Psoas muscle (tissue), 8 donors: ENCODE data around the gene RASA3. TPM values are rescaled to one million over a fixed set of nuclear protein-coding genes. Genes with fewer than 3 reads are reported as not detected.

Experiments
- ATAC-seq, 4 donors: fragments of 200-7000 bp; cut with Tn5 transposase; one replicate each; pipeline ENCODE4 v1.9.1; 2020; ENCODE audit warnings: moderate library complexity in 3 of 4, mild to moderate bottlenecking in 2 of 4
- DNase-seq, 2 donors: peaks; one replicate each; pipeline ENCODE4 v3.0.0-alpha.2; 2020
- H3K27ac ChIP-seq: fragments of 200-600 bp; one replicate; pipeline ENCODE4 v1.8.0; 2022
- H3K27me3 ChIP-seq, 3 donors: fragments of 200-600 bp in 1 of 3; one replicate each; pipeline versions ENCODE4 v1.6.1 to v1.8.0; 2013 to 2022; ENCODE audit warnings: low read length in 2 of 3, mild to moderate bottlenecking in 2 of 3, moderate library complexity in 1 of 3; ENCODE audit not compliant: insufficient read depth in 3 of 3
- H3K36me3 ChIP-seq, 2 donors: fragments of 200-600 bp in 1 of 2; one replicate each; pipeline versions ENCODE4 v1.6.1 to v1.8.0; 2013 to 2022; ENCODE audit warnings: low read depth in 1 of 2, mild to moderate bottlenecking in 1 of 2, moderate library complexity in 1 of 2; ENCODE audit not compliant: insufficient read depth in 1 of 2
- H3K4me1 ChIP-seq: fragments of 200-600 bp; one replicate; pipeline ENCODE4 v1.8.0; 2022
- H3K4me3 ChIP-seq: fragments of 200-600 bp; one replicate; pipeline ENCODE4 v1.8.0; 2022; ENCODE audit warnings: mild to moderate bottlenecking
- H3K9me3 ChIP-seq: fragments of 200-600 bp; one replicate; pipeline ENCODE4 v1.8.0; 2022
- CTCF ChIP-seq: fragments of 200-600 bp; IDR thresholded peaks from one replicate; pipeline ENCODE4 v1.8.0; 2022; ENCODE audit warnings: antibody characterized with exemption
- WGBS, 3 donors: extraction: QIAGEN DNeasy Blood & Tissue Kit; methylation state at CpG; one replicate each; pipeline versions ENCODE4 v1.1.6 to v1.1.7; 2013; 5-methylcytosine and 5-hydroxymethylcytosine counted together
- intact Hi-C, 2 donors: fragments of 100-400 bp; cut with DNase I; formaldehyde crosslinking; loops; one replicate each; pipeline versions ENCODE4 v1.11.0 to v1.14.2; 2022
- polyA plus RNA-seq, 3 donors: library from polyadenylated mRNA; stranded (reverse); fragments of 200-250 nt; gene quantifications; one replicate each; pipeline ENCODE4 v1.2.3, GENCODE V29; 2013
- total RNA-seq, 4 donors: library from RNA; stranded (reverse); fragmentation: NEBNext Ultra II Directional in 2 of 4; extraction: Animal tissue kit (Norgen Biotek cat#: 25700) in 2 of 4; gene quantifications; one replicate each; pipeline versions ENCODE4 v1.2.1 to v1.2.4, GENCODE V29; 2021 to 2023
- donor health status: healthy with polysubstance abuse.
- donor health status: DM: no; HTN: no; CAD: no; lungs with moderate emphysema.
- donor health status: Bipolar disorder and iron deficiency.
- donor health status: healthy.
- donor health status: DM: yes; HTN: yes; CAD: no.
- donor health status: DM: no; HTN: no; CAD: no.
- donor health status: DM: no; HTN: no; CAD: no.
- donor health status: DM: yes; HTN: yes; CAD: no.

RASA3 gene
- total and polyA plus RNA-seq, 7 donors: 4.8 to 24.4 (median 13.1) TPM

DNA sequence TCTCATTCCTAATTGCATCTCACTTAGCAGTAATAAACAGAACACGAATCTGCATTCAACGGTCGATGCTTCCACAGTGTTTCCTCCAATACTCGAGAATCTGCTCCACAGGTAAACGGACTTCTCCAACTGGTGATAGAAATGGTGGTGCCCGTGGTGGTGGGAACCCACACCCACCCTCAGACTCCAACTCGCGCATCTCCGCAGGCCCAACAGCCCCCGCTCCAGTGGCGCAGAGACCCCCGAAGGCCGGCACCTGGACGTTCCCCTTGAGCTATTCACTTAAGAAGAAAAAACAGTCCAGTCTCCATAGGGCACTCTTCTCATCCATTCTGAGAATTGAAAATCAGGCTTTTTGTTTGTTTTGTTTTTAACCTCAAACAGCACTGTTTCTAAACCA, 13.8 kb upstream of the RASA3 start:
- no peaks in the 10 kb centered on the region for H3K36me3 ChIP-seq
- H3K9me3 ChIP-seq: no peaks in the 10 kb centered on the region
- DNase-seq (no peak), ATAC-seq (no peak)
- H3K4me1 ChIP-seq: peaks cover 10% of the 10 kb centered on the region
- no peak overlapping the region for H3K27ac ChIP-seq
- H3K4me3 ChIP-seq: no peak overlapping the region
- intact Hi-C loops: no loop called here
- H3K27me3 ChIP-seq: no peaks in the 10 kb centered on the region
- WGBS, 3 donors: 93 to 96% (median 95%) methylated on average over 14 of the region's 14 CpGs
- TF ChIP-seq CTCF: no peak

DNA sequence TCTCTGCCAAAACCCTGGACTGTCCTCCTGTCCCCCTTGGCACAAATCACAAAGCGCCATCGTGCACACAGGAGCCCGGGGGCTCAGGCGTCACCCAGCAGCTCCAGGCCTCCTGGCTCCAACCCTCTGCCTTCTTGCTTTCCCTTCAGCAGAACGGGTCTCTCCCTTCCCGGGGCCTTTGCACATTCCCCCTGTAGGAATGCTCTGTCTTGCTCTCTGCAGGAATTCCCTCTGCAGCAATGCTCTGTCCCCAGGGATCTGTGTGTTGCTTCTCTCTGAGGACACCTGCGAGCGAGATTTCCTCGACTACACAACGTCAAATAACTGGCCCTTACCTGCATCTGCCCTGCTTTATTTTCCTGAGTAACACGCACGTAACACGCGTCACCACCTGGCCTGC, 13.3 kb upstream of the RASA3 start:
- ATAC-seq: no peak
- Histone ChIP-seq H3K27ac (no peak overlapping the region), H3K4me3 (no peak overlapping the region), H3K9me3 (no peaks in the 10 kb centered on the region), H3K27me3 (no peaks in the 10 kb centered on the region), H3K4me1 (peaks cover 9% of the 10 kb centered on the region), H3K36me3 (no peaks in the 10 kb centered on the region)
- intact Hi-C loops: no loop called here
- DNase-seq: no peak
- no peak for TF ChIP-seq CTCF
- 87% methylated on average over 14 of the region's 14 CpGs for WGBS, 3 donors

- TF ChIP-seq CTCF: no peak
- peak in 1 of 2 donors; percentile 35 for DNase-seq
- Histone ChIP-seq H3K36me3 (no peaks in the 10 kb centered on the region), H3K4me3 (no peak overlapping the region), H3K27me3 (no peaks in the 10 kb centered on the region), H3K27ac (no peak overlapping the region), H3K4me1 (peaks cover 9% of the 10 kb centered on the region), H3K9me3 (no peaks in the 10 kb centered on the region)
- intact Hi-C loops: no loop called here
- 59 to 71% (median 71%) methylated on average over 3 of the region's 3 CpGs for WGBS, 3 donors
- ATAC-seq: no peak
Measured at GRCh38 chr13:114145256-114145655, 12.8 kb upstream of the RASA3 start.

DNA sequence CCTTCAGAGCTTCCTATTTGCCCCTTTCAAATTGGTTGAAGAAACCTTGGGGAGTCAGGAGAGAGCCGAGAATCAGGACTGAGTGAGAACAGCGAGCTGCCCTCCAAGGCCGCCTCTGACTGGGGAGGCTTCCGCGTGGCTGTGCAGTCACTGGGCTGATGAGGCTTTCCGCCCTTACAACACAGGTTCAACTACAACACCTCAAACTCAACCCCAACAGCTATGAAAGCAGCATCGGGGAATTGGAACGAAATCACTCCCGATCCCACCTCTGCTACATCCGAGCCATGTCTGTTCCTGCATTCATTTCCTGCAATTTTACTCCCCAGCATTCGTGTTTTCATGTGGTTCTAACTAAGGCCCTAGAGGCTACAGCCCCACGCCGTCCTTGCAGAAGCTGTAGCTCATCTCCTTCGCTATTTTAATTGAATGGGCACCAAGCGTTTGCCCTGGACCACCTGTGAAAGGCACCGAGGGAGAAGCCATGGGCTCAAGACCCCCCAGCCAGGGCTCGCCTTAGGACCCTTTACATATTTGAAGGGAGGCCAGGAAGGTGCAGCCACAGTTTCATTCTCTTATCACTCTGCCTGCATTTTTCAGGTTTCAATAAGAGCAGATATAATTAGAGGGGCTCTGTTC, 12.3 kb upstream of the RASA3 start:
- Histone ChIP-seq H3K27ac (no peak overlapping the region), H3K4me1 (peaks cover 9% of the 10 kb centered on the region)
- peak in 1 of 2 donors; percentile 24 for DNase-seq

More for the DNA sequence above, 12.3 kb upstream of the RASA3 start:
- Histone ChIP-seq H3K36me3 (no peaks in the 10 kb centered on the region), H3K4me3 (no peak overlapping the region), H3K27me3 (no peaks in the 10 kb centered on the region), H3K9me3 (no peaks in the 10 kb centered on the region)
- intact Hi-C loops: no loop called here
- TF ChIP-seq CTCF: no peak
- ATAC-seq: no peak
- 90% methylated on average over 17 of the region's 17 CpGs for WGBS, 3 donors
